ENCODE measurements around the gene DGCR2. TPM values are rescaled to one million over a fixed set of nuclear protein-coding genes. Genes with fewer than 3 reads are reported as not detected.

The DGCR2 gene
- total RNA-seq, 1 donor from 2014 or later, result 64.4 TPM

- Mint-ChIP-seq H3K4me3 (ENCODE audit: unreplicated experiment) (no peak overlapping the region), H3K4me1 (ENCODE audit: unreplicated experiment) (peaks cover 8% of the 10 kb centered on the region), H3K27ac (ENCODE audit: unreplicated experiment) (no peak overlapping the region), H3K27me3 (ENCODE audit: unreplicated experiment) (no peaks in the 10 kb centered on the region), H3K36me3 (ENCODE audit: unreplicated experiment) (peaks cover 45% of the 10 kb centered on the region), H3K9me3 (ENCODE audit: unreplicated experiment) (no peaks in the 10 kb centered on the region)
- TF ChIP-seq, protein P1, sequence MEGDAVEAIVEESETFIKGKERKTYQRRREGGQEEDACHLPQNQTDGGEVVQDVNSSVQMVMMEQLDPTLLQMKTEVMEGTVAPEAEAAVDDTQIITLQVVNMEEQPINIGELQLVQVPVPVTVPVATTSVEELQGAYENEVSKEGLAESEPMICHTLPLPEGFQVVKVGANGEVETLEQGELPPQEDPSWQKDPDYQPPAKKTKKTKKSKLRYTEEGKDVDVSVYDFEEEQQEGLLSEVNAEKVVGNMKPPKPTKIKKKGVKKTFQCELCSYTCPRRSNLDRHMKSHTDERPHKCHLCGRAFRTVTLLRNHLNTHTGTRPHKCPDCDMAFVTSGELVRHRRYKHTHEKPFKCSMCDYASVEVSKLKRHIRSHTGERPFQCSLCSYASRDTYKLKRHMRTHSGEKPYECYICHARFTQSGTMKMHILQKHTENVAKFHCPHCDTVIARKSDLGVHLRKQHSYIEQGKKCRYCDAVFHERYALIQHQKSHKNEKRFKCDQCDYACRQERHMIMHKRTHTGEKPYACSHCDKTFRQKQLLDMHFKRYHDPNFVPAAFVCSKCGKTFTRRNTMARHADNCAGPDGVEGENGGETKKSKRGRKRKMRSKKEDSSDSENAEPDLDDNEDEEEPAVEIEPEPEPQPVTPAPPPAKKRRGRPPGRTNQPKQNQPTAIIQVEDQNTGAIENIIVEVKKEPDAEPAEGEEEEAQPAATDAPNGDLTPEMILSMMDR (IDR thresholded peaks at IDR 0.05), result no peak
- no peak for DNase-seq (ENCODE audit: extremely low spot score, unreplicated experiment)
Measured at GRCh38 chr22:19045094-19045493, 77.1 kb downstream of the DGCR2 start.

DNA sequence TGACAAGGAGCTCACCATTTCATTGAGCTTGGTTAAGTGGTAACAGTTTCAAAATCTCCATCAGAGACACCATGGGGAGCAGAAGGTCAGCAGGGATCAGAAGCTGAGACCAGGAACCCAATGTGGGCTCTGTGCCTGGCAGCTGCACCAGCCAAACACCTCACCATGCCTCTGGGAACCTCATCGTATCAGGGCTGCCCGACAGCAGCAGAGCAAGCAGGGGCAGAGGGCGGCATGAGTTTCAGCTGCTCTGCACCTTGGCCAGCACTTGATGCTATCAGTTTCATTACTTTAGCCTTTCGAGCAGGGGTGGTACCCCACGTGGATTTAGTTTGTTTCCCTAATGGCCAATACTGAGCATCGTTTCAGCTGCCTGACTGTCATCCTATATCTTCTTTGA lies 77.8 kb downstream of the DGCR2 start:
- H3K27ac Mint-ChIP-seq (ENCODE audit: unreplicated experiment), result no peak overlapping the region
- H3K27me3 Mint-ChIP-seq (ENCODE audit: unreplicated experiment), result no peaks in the 10 kb centered on the region
- no peak for DNase-seq (ENCODE audit: extremely low spot score, unreplicated experiment)
- H3K4me1 Mint-ChIP-seq (ENCODE audit: unreplicated experiment), result peaks cover 4% of the 10 kb centered on the region
- no peak overlapping the region for H3K4me3 Mint-ChIP-seq (ENCODE audit: unreplicated experiment)
- H3K9me3 Mint-ChIP-seq (ENCODE audit: unreplicated experiment), result no peaks in the 10 kb centered on the region
- TF ChIP-seq, protein P1 (IDR thresholded peaks at IDR 0.05), result no peak
- peaks cover 41% of the 10 kb centered on the region for H3K36me3 Mint-ChIP-seq (ENCODE audit: unreplicated experiment)

DNA sequence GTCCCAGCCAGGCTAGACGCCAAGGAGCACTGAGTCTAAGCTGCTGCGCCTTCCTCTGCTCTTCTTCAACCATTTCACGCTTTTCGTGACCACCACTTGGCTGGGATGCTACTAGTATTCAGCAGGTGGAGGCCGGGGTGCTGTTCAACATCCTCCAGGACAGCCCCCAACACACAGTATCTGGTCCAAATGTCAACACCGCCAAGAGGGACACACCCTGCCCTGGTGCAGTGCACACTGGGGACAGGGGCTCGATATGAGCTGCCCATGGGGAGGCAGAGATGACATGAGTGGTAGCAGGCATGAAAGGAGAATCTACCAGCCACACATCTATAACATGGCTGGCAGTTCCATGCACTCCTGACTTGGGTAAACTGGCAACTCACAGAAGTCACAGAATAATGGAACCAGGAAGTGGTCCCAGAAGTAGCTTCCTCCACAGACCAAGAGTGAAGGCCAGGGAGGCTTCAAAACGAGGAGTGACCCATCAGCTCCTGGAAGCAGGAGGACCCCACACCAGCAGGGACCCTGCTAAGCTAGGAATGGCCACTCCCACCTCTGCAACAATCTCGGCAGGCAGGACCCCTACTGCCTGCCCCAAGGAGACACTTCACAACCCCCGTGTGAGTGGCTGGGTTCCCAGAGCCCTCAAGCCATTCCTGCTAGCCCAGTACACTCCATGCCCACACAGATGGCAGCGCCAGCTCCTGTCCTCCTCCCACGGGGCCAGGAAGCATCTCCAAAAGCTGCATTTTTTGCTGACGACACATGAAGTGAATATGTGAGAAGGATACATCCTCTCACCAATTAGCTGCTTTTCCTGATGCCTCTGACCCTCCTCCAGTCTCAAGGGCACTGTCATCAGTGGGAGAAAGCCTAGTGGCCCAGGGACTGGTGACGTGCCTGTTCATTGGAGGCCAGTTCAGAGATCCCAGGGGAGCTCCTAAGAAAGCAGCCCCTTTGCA lies 78.8 kb downstream of the DGCR2 start:
- H3K9me3 Mint-ChIP-seq (ENCODE audit: unreplicated experiment), result no peaks in the 10 kb centered on the region
- no peak for DNase-seq (ENCODE audit: extremely low spot score, unreplicated experiment)
- H3K27ac Mint-ChIP-seq (ENCODE audit: unreplicated experiment), result no peak overlapping the region
- peaks cover 38% of the 10 kb centered on the region for H3K36me3 Mint-ChIP-seq (ENCODE audit: unreplicated experiment)
- TF ChIP-seq, protein P1 (IDR thresholded peaks at IDR 0.05), result no peak
- no peak overlapping the region for H3K4me3 Mint-ChIP-seq (ENCODE audit: unreplicated experiment)
- H3K4me1 Mint-ChIP-seq (ENCODE audit: unreplicated experiment), result peaks cover 4% of the 10 kb centered on the region
- H3K27me3 Mint-ChIP-seq (ENCODE audit: unreplicated experiment), result no peaks in the 10 kb centered on the region

DNA sequence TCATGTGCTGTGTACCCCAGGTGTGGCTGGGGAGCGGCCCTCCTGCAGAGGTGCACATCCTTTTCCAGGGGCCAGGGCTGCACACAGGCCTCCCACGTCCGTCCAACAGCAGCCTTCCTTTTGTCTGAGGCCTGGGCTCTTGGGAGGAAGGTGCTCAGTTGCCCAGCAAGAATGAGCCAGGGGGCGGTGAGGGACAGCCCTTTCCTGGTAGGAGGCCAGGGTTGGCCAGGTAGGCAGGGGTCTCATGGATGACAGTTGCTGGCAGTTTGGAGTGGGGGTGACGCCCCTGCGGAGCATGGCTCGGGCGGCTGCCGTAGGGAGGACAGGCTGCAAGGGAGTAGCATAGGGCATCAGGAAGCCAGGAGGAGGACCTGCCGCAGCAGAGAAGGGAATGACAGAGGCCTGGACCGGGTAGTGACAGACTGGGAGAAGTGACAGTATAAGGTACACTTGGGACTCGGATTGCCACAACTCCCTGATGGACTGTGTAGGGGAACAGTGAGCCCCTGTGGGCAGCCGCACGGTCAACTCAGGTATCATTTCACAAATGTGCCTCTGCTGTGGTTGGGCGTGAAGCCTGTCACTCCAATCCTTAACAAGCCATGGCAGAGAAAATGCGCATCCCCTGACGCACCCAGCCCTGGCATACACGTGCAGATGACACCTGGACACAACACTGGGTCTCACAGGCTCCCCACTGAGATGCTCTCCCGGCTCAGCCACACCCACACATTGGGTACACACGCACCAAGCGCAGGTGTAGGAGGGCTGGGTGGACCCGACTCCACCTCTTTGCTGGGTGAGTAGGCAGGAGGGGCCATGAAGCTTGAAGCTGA lies 79.7 kb downstream of the DGCR2 start:
- peaks cover 4% of the 10 kb centered on the region for H3K4me1 Mint-ChIP-seq (ENCODE audit: unreplicated experiment)
- no peak overlapping the region for H3K4me3 Mint-ChIP-seq (ENCODE audit: unreplicated experiment)
- DNase-seq (ENCODE audit: extremely low spot score, unreplicated experiment), result no peak
- peaks cover 41% of the 10 kb centered on the region for H3K36me3 Mint-ChIP-seq (ENCODE audit: unreplicated experiment)
- TF ChIP-seq, protein P1 (IDR thresholded peaks at IDR 0.05), result no peak
- no peaks in the 10 kb centered on the region for H3K9me3 Mint-ChIP-seq (ENCODE audit: unreplicated experiment)
- no peaks in the 10 kb centered on the region for H3K27me3 Mint-ChIP-seq (ENCODE audit: unreplicated experiment)
- no peak overlapping the region for H3K27ac Mint-ChIP-seq (ENCODE audit: unreplicated experiment)

- no peak overlapping the region for H3K27ac Mint-ChIP-seq (ENCODE audit: unreplicated experiment)
- no peaks in the 10 kb centered on the region for H3K27me3 Mint-ChIP-seq (ENCODE audit: unreplicated experiment)
- TF ChIP-seq, protein P1 (IDR thresholded peaks at IDR 0.05), result no peak
- H3K9me3 Mint-ChIP-seq (ENCODE audit: unreplicated experiment), result no peaks in the 10 kb centered on the region
- peaks cover 41% of the 10 kb centered on the region for H3K36me3 Mint-ChIP-seq (ENCODE audit: unreplicated experiment)
- no peak overlapping the region for H3K4me3 Mint-ChIP-seq (ENCODE audit: unreplicated experiment)
- H3K4me1 Mint-ChIP-seq (ENCODE audit: unreplicated experiment), result peaks cover 4% of the 10 kb centered on the region
- DNase-seq (ENCODE audit: extremely low spot score, unreplicated experiment), result no peak
Measured at GRCh38 chr22:19041704-19042074, 80.5 kb downstream of the DGCR2 start.
